Measurements from ENCODE around the gene PPP1R7. TPM values are rescaled to one million over a fixed set of nuclear protein-coding genes. Genes with fewer than 3 reads are reported as not detected.

PPP1R7 gene
- total RNA-seq, 1 donor from 2014 or later: 51.1 TPM

DNA sequence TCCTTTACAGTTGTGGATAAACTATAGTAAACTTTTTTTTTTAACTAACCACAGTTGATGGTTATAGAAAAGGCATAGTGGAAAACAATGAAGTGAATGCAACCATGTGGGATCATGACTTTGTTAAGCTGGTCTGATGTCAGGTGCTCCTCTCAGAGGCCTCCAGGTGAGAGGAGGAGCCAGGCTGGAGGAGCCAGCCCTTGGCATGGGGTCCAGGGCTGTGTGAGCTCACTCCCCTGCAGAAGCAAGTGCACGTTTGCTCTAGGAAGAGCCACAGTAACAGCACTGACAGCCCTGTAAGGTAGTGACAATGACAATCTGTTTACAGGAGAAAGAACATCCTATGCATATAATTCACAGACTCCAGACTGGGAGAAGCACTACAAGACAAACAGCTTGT is 5.7 kb downstream of the PPP1R7 start:
- DNase-seq (ENCODE audit: extremely low spot score in 2 of 2): no peak

DNA sequence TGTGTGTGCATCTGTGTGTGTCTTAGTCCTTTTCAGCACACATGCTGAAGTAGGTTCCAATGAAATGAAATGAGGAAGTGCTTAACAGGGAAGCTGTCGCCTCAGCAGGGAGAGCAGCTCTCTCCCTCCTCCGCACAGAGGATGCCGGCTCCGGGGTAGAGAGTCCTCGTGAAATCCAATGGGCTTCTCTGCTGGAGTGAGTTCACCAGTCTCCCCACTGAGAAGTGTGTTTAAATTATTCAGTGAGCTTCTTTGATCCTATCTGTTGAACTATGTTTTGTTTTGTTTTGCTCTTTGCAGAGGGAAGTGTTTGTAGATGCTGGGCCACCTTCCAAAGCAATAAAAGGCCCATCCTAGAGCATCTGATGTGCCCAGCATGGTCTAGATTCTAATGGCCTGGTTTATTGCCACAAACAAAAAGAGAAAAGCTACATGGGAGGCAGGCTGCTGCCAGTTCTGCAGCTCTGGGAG is 6.7 kb downstream of the PPP1R7 start:
- no peak overlapping the region for H3K27ac ChIP-seq
- peaks cover 0 to 20% of the 10 kb centered on the region in 2 donors for H3K36me3 ChIP-seq
- no peak for DNase-seq (ENCODE audit: extremely low spot score in 2 of 2)
- H3K9me3 ChIP-seq: no peaks in the 10 kb centered on the region
- TF ChIP-seq POLR2AphosphoS5 (IDR thresholded peaks at IDR 0.05; ENCODE audit: insufficient read depth in 1 of 2, low read depth in 1 of 2): no peak
- no peak for TF ChIP-seq POLR2A (IDR thresholded peaks at IDR 0.05)
- TF ChIP-seq, protein P1, sequence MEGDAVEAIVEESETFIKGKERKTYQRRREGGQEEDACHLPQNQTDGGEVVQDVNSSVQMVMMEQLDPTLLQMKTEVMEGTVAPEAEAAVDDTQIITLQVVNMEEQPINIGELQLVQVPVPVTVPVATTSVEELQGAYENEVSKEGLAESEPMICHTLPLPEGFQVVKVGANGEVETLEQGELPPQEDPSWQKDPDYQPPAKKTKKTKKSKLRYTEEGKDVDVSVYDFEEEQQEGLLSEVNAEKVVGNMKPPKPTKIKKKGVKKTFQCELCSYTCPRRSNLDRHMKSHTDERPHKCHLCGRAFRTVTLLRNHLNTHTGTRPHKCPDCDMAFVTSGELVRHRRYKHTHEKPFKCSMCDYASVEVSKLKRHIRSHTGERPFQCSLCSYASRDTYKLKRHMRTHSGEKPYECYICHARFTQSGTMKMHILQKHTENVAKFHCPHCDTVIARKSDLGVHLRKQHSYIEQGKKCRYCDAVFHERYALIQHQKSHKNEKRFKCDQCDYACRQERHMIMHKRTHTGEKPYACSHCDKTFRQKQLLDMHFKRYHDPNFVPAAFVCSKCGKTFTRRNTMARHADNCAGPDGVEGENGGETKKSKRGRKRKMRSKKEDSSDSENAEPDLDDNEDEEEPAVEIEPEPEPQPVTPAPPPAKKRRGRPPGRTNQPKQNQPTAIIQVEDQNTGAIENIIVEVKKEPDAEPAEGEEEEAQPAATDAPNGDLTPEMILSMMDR (IDR thresholded peaks at IDR 0.05): no peak
- peaks cover 10% of the 10 kb centered on the region for H3K4me1 ChIP-seq
- no peaks in the 10 kb centered on the region for H3K27me3 ChIP-seq
- intact Hi-C loops (cut with DNase I): no loop called here
- no peak overlapping the region for H3K4me3 ChIP-seq

More for the DNA sequence above, 5.7 kb downstream of the PPP1R7 start:
- Histone ChIP-seq H3K4me3 (no peak overlapping the region), H3K9me3 (no peaks in the 10 kb centered on the region), H3K36me3 (peaks cover 0 to 20% of the 10 kb centered on the region in 2 donors), H3K4me1 (peaks cover 15% of the 10 kb centered on the region), H3K27ac (no peak overlapping the region), H3K27me3 (no peaks in the 10 kb centered on the region)
- intact Hi-C loops (cut with DNase I): no loop called here
- no peak for TF ChIP-seq POLR2A (IDR thresholded peaks at IDR 0.05)

- DNase-seq (ENCODE audit: extremely low spot score in 2 of 2): no peak
- intact Hi-C loops (cut with DNase I): no loop called here
- Histone ChIP-seq H3K4me3 (no peak overlapping the region), H3K36me3 (peaks cover 0 to 20% of the 10 kb centered on the region in 2 donors), H3K27me3 (no peaks in the 10 kb centered on the region), H3K27ac (no peak overlapping the region), H3K4me1 (peaks cover 16% of the 10 kb centered on the region), H3K9me3 (no peaks in the 10 kb centered on the region)
- TF ChIP-seq POLR2A (IDR thresholded peaks at IDR 0.05) (no peak), POLR2AphosphoS5 (IDR thresholded peaks at IDR 0.05; ENCODE audit: insufficient read depth in 1 of 2, low read depth in 1 of 2) (no peak)
- TF ChIP-seq, protein P1 (IDR thresholded peaks at IDR 0.05): no peak
Measured at GRCh38 chr2:241157841-241158545, 7.7 kb downstream of the PPP1R7 start.

- TF ChIP-seq POLR2A (IDR thresholded peaks at IDR 0.05): no peak
- TF ChIP-seq, protein P1 (IDR thresholded peaks at IDR 0.05): no peak
- no peak for TF ChIP-seq POLR2AphosphoS5 (IDR thresholded peaks at IDR 0.05; ENCODE audit: insufficient read depth in 1 of 2, low read depth in 1 of 2)
- Histone ChIP-seq H3K27ac (no peak overlapping the region), H3K36me3 (peaks cover 0 to 26% of the 10 kb centered on the region in 2 donors), H3K9me3 (no peaks in the 10 kb centered on the region), H3K4me1 (peaks cover 19% of the 10 kb centered on the region), H3K4me3 (no peak overlapping the region), H3K27me3 (no peaks in the 10 kb centered on the region)
- intact Hi-C loops (cut with DNase I): no loop called here
- no peak for DNase-seq (ENCODE audit: extremely low spot score in 2 of 2)
Measured at GRCh38 chr2:241158546-241158900, 8.3 kb downstream of the PPP1R7 start.

DNA sequence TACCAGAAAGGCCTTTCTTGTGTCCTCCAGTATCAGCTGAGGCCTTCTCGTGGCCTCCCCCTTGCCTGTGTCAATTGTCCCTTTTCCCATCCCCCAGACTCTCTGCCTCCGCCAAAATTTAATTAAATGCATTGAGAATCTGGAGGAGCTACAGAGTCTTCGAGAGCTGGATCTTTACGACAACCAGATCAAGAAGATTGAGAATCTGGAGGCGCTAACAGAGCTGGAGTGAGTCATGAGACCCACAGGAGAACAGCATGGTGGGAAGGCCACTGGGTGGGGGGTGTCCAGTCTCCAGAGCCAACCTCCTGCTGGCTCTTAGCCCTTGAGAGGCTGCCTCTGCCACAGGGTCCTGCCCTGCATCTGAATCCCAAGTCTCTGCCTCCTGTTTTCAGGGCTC is 8.8 kb downstream of the PPP1R7 start:
- H3K4me3 ChIP-seq: no peak overlapping the region
- TF ChIP-seq POLR2AphosphoS5 (IDR thresholded peaks at IDR 0.05; ENCODE audit: insufficient read depth in 1 of 2, low read depth in 1 of 2) (no peak), POLR2A (IDR thresholded peaks at IDR 0.05) (no peak)
- TF ChIP-seq, protein P1 (IDR thresholded peaks at IDR 0.05): no peak
- intact Hi-C loops (cut with DNase I): no loop called here
- DNase-seq (ENCODE audit: extremely low spot score in 2 of 2): no peak
- no peaks in the 10 kb centered on the region for H3K27me3 ChIP-seq
- H3K9me3 ChIP-seq: no peaks in the 10 kb centered on the region
- H3K36me3 ChIP-seq: peaks cover 0 to 32% of the 10 kb centered on the region in 2 donors
- H3K4me1 ChIP-seq: peaks cover 19% of the 10 kb centered on the region
- H3K27ac ChIP-seq: no peak overlapping the region

Measured in vagina (tissue), 2 donors.